Vagina (tissue), 2 donors: ENCODE results near the gene CDK14. TPM values are rescaled to one million over a fixed set of nuclear protein-coding genes. Genes with fewer than 3 reads are reported as not detected.

ENCODE experiments used
- DNase-seq, 2 donors: peaks; one replicate each; pipeline ENCODE4 v3.0.0-alpha.2; 2017; ENCODE audit errors: extremely low spot score in 2 of 2
- H3K27ac ChIP-seq: fragments of 200-600 bp; sonication (generic); one replicate; pipeline ENCODE4 v1.5.1; 2019
- H3K27me3 ChIP-seq: fragments of 200-600 bp; sonication (generic); one replicate; pipeline ENCODE4 v1.5.1; 2019
- H3K36me3 ChIP-seq, 2 donors: fragments of 200-600 bp; sonication (generic); one replicate each; pipeline ENCODE4 v1.5.1; 2017 to 2019
- H3K4me1 ChIP-seq: fragments of 200-600 bp; sonication (generic); one replicate; pipeline ENCODE4 v1.5.1; 2019
- H3K4me3 ChIP-seq, 2 donors: fragments of 200-600 bp; sonication (generic); 1 replicate in 1 of 2; 2 replicates in 1 of 2; pipeline ENCODE4 v1.5.1; 2016 to 2019
- H3K9me3 ChIP-seq: fragments of 200-600 bp; sonication (generic); one replicate; pipeline ENCODE4 v1.5.1; 2019
- CTCF ChIP-seq, 3 experiments: fragments of 450-650 bp in 2 of 3; fragments of 200-600 bp in 1 of 3; sonication (generic) in 1 of 3; IDR thresholded peaks; one replicate each; pipeline ENCODE4 v1.5.1; 2017 to 2019; ENCODE audit warnings: antibody characterized with exemption in 3 of 3, mild to moderate bottlenecking in 2 of 3, moderate library complexity in 2 of 3
- POLR2A ChIP-seq, 2 donors: fragments of 450-650 bp; IDR thresholded peaks; one replicate each; pipeline ENCODE4 v1.6.1; 2017; ENCODE audit warnings: antibody characterized with exemption in 2 of 2, mild to moderate bottlenecking in 2 of 2, moderate library complexity in 2 of 2
- POLR2AphosphoS5 ChIP-seq, 2 donors: sonication (generic); formaldehyde crosslinking; IDR thresholded peaks; one replicate each; pipeline ENCODE4 v1.9.0; 2017; ENCODE audit warnings: antibody characterized with exemption in 2 of 2, mild to moderate bottlenecking in 2 of 2, low read depth in 1 of 2; ENCODE audit not compliant: insufficient read depth in 1 of 2
- intact Hi-C: fragments of 100-400 bp; cut with DNase I; formaldehyde crosslinking; loops from one replicate; pipeline ENCODE4 v1.15.1; 2023
- total RNA-seq: library from RNA; depleted of rRNA; stranded (reverse); fragments of >200 nt; gene quantifications from one replicate; pipeline ENCODE4 v1.2.3, GENCODE V29; 2016

CDK14 gene
- total RNA-seq, 1 donor from 2014 or later = 21.6 TPM

GRCh38 chr7:91013078-91013477 lies 417.0 kb downstream of the CDK14 start:
- TF ChIP-seq POLR2A (IDR thresholded peaks at IDR 0.05) (no peak), POLR2AphosphoS5 (IDR thresholded peaks at IDR 0.05; ENCODE audit: insufficient read depth in 1 of 2, low read depth in 1 of 2) (no peak), CTCF (IDR thresholded peaks at IDR 0.05) (no peak)
- Histone ChIP-seq H3K27me3 (no peaks in the 10 kb centered on the region), H3K4me3 (no peak overlapping the region), H3K9me3 (no peaks in the 10 kb centered on the region), H3K36me3 (no peaks in the 10 kb centered on the region), H3K4me1 (no peaks in the 10 kb centered on the region), H3K27ac (no peak overlapping the region)
- no peak for DNase-seq
- intact Hi-C loops = no loop called here

GRCh38 chr7:91019686-91020385 lies 423.7 kb downstream of the CDK14 start:
- Histone ChIP-seq H3K4me3 (no peak overlapping the region), H3K36me3 (no peaks in the 10 kb centered on the region), H3K9me3 (no peaks in the 10 kb centered on the region), H3K27ac (no peak overlapping the region), H3K4me1 (no peaks in the 10 kb centered on the region), H3K27me3 (no peaks in the 10 kb centered on the region)
- intact Hi-C loops = no loop called here
- TF ChIP-seq POLR2A (IDR thresholded peaks at IDR 0.05) (no peak), CTCF (IDR thresholded peaks at IDR 0.05) (no peak), POLR2AphosphoS5 (IDR thresholded peaks at IDR 0.05; ENCODE audit: insufficient read depth in 1 of 2, low read depth in 1 of 2) (no peak)
- no peak for DNase-seq

- no peaks in the 10 kb centered on the region for H3K9me3 ChIP-seq
- no peak overlapping the region for H3K4me3 ChIP-seq
- no peak for TF ChIP-seq POLR2AphosphoS5 (IDR thresholded peaks at IDR 0.05; ENCODE audit: insufficient read depth in 1 of 2, low read depth in 1 of 2)
- no peak for TF ChIP-seq POLR2A (IDR thresholded peaks at IDR 0.05)
- no peak for TF ChIP-seq CTCF (IDR thresholded peaks at IDR 0.05)
- DNase-seq = no peak
- H3K36me3 ChIP-seq = no peaks in the 10 kb centered on the region
- intact Hi-C loops = no loop called here
- no peaks in the 10 kb centered on the region for H3K27me3 ChIP-seq
- H3K27ac ChIP-seq = no peak overlapping the region
- no peaks in the 10 kb centered on the region for H3K4me1 ChIP-seq
Measured at GRCh38 chr7:91020636-91021385, 424.7 kb downstream of the CDK14 start.

GRCh38 chr7:91021956-91022355 lies 425.8 kb downstream of the CDK14 start:
- no peak overlapping the region for H3K4me3 ChIP-seq
- DNase-seq = no peak
- no peaks in the 10 kb centered on the region for H3K36me3 ChIP-seq
- H3K27me3 ChIP-seq = no peaks in the 10 kb centered on the region
- no peaks in the 10 kb centered on the region for H3K4me1 ChIP-seq
- H3K9me3 ChIP-seq = no peaks in the 10 kb centered on the region
- TF ChIP-seq POLR2AphosphoS5 (IDR thresholded peaks at IDR 0.05; ENCODE audit: insufficient read depth in 1 of 2, low read depth in 1 of 2) = no peak
- TF ChIP-seq CTCF (IDR thresholded peaks at IDR 0.05) = no peak
- TF ChIP-seq POLR2A (IDR thresholded peaks at IDR 0.05) = no peak
- H3K27ac ChIP-seq = no peak overlapping the region
- intact Hi-C loops = no loop called here

- intact Hi-C loops = no loop called here
- no peak for TF ChIP-seq CTCF (IDR thresholded peaks at IDR 0.05)
- TF ChIP-seq POLR2A (IDR thresholded peaks at IDR 0.05) = no peak
- H3K4me3 ChIP-seq = no peak overlapping the region
- H3K4me1 ChIP-seq = no peaks in the 10 kb centered on the region
- no peaks in the 10 kb centered on the region for H3K27me3 ChIP-seq
- H3K36me3 ChIP-seq = no peaks in the 10 kb centered on the region
- no peak for DNase-seq
- H3K27ac ChIP-seq = no peak overlapping the region
- no peaks in the 10 kb centered on the region for H3K9me3 ChIP-seq
Measured at GRCh38 chr7:91025906-91026390, 429.8 kb downstream of the CDK14 start.
